Peyer's patch (tissue), 4 donors: Measurements from ENCODE around the gene GRIK4.

Experiments used
- CTCF ChIP-seq, 6 experiments: fragments of 450-650 bp in 4 of 6; fragments of 200-600 bp in 2 of 6; sonication (generic) in 1 of 6; IDR thresholded peaks; one replicate each; pipeline ENCODE4 v1.5.1; 2017 to 2019; ENCODE audit warnings: antibody characterized with exemption in 6 of 6, mild to moderate bottlenecking in 3 of 6, moderate library complexity in 1 of 6
- POLR2A ChIP-seq, 2 donors: fragments of 450-650 bp; IDR thresholded peaks; one replicate each; pipeline ENCODE4 v1.5.1; 2017; ENCODE audit warnings: antibody characterized with exemption in 2 of 2, mild to moderate bottlenecking in 2 of 2, moderate library complexity in 2 of 2

GRCh38 chr11:120574876-120575275 lies 63.3 kb downstream of the GRIK4 start:
- TF ChIP-seq CTCF (IDR thresholded peaks at IDR 0.05) = no peak
- TF ChIP-seq POLR2A (IDR thresholded peaks at IDR 0.05) = no peak
